ENCODE measurements around the gene LIPT1.
"Not testable (repeated sequence)": the region's sequence is repeated elsewhere in the genome, so short reads cannot be mapped to it uniquely, and the experiment has no call there.

The LIPT1 gene

GRCh38 chr2:99154643-99155536 lies at the start of gene LIPT1, which contains the start of gene TSGA10:
LIPT1 (plus strand) TSS chr2:99154967; CDS start chr2:99161958, 6,991 bp downstream.
TSGA10 (minus strand) TSS chr2:99154942; CDS start chr2:99109439, 45,503 bp downstream.
- no peak; the same call in 1 of the 2 replicates for TF ChIP-seq CTCF (IDR thresholded peaks at IDR 0.05; ENCODE audit: low read depth, low read length)
- DNase-seq (ENCODE audit: extremely low read depth, low read depth) = peak; percentile 71

GRCh38 chr2:99106913-99107312 lies 47.9 kb upstream of the LIPT1 start:
- no peak for DNase-seq (ENCODE audit: extremely low read depth, low read depth)
- TF ChIP-seq CTCF (IDR thresholded peaks at IDR 0.05; ENCODE audit: low read depth, low read length) = no peak

- no peak for DNase-seq (ENCODE audit: extremely low read depth, low read depth)
- TF ChIP-seq CTCF (IDR thresholded peaks at IDR 0.05; ENCODE audit: low read depth, low read length) = no peak
Observed at GRCh38 chr2:99111236-99111635, 43.5 kb upstream of the LIPT1 start.

- no peak for DNase-seq (ENCODE audit: extremely low read depth, low read depth)
- TF ChIP-seq CTCF (IDR thresholded peaks at IDR 0.05; ENCODE audit: low read depth, low read length) = no peak
Observed at GRCh38 chr2:99111945-99112344, 42.8 kb upstream of the LIPT1 start.

- DNase-seq (ENCODE audit: extremely low read depth, low read depth) = no peak
- TF ChIP-seq CTCF (IDR thresholded peaks at IDR 0.05; ENCODE audit: low read depth, low read length) = no peak
Observed at GRCh38 chr2:99112617-99113016, 42.1 kb upstream of the LIPT1 start.

- no peak for TF ChIP-seq CTCF (IDR thresholded peaks at IDR 0.05; ENCODE audit: low read depth, low read length)
- DNase-seq (ENCODE audit: extremely low read depth, low read depth) = no peak
Observed at GRCh38 chr2:99127981-99128380, 26.8 kb upstream of the LIPT1 start.

GRCh38 chr2:99135044-99135556 lies 19.7 kb upstream of the LIPT1 start:
- DNase-seq (ENCODE audit: extremely low read depth, low read depth) = not testable (repeated sequence)

Measured in AG09319 (cell line).